Measurements from ENCODE around the gene SLC1A2.

The SLC1A2 gene

GRCh38 chr11:35267504-35267903 lies 151.9 kb downstream of the SLC1A2 start:
- Histone ChIP-seq H3K4me3 (ENCODE audit: insufficient read depth, low read length, poor library complexity, severe bottlenecking) (no peak overlapping the region), H3K4me2 (ENCODE audit: low read depth, low read length, poor library complexity, severe bottlenecking) (no peak overlapping the region), H2AFZ (ENCODE audit: low read depth, low read length, severe bottlenecking) (no peak overlapping the region), H3K36me3 (ENCODE audit: low read length) (no peaks in the 10 kb centered on the region), H3F3A (ENCODE audit: insufficient read depth) (no peaks in the 10 kb centered on the region), H3K27ac (ENCODE audit: low read depth, low read length) (no peak overlapping the region), H3K9ac (ENCODE audit: low read length) (no peak overlapping the region), H3K9me3 (ENCODE audit: insufficient read depth, low read length) (no peaks in the 10 kb centered on the region), H3K27me3 (ENCODE audit: low read length) (no peaks in the 10 kb centered on the region), H4K20me1 (ENCODE audit: low read depth, low read length) (no peaks in the 10 kb centered on the region), H3K79me2 (ENCODE audit: insufficient read depth, low read length) (no peaks in the 10 kb centered on the region), H3K9me2 (replicated peaks; ENCODE audit: insufficient read depth, low read length) (no peaks in the 10 kb centered on the region)
- TF ChIP-seq, protein P1, sequence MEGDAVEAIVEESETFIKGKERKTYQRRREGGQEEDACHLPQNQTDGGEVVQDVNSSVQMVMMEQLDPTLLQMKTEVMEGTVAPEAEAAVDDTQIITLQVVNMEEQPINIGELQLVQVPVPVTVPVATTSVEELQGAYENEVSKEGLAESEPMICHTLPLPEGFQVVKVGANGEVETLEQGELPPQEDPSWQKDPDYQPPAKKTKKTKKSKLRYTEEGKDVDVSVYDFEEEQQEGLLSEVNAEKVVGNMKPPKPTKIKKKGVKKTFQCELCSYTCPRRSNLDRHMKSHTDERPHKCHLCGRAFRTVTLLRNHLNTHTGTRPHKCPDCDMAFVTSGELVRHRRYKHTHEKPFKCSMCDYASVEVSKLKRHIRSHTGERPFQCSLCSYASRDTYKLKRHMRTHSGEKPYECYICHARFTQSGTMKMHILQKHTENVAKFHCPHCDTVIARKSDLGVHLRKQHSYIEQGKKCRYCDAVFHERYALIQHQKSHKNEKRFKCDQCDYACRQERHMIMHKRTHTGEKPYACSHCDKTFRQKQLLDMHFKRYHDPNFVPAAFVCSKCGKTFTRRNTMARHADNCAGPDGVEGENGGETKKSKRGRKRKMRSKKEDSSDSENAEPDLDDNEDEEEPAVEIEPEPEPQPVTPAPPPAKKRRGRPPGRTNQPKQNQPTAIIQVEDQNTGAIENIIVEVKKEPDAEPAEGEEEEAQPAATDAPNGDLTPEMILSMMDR (IDR thresholded peaks at IDR 0.05; ENCODE audit: insufficient read depth, low read length, poor library complexity, severe bottlenecking): no peak
- TF ChIP-seq EZH2phosphoT487 (conservative IDR thresholded peaks at IDR 0.05; ENCODE audit: low read length): no peak

DNA sequence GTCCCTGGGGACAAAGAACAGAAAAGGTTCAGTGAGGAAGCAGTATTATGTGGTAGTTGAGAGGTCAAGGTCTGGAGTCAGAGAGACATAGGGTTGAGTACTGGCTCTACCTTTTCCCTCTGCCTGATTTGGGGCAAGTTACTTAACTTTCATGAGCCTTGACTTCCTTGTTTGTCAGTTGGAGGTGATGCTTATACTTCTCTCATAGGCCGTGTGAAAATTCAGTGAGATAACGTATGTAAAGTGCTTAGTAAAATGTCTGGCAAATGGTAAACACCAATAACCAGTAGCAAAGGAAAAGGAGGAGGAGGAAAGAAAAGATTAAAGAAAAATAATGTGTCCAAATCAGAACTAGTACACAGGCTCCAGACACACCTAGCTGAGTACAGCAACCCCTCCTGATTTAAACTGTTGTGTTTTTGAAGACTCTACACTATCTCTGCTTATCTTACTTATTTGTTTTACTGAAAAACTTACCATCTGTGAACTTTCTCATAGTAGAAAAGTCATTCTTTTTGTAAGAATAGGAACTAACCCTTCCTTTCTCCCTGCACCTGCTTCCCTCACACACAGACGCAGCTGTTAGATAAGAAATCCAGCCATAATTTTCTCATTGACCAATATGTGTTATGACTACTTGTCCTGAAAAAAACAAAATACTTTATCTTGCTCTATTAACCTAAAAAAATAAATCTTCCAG lies 153.5 kb downstream of the SLC1A2 start:
- no peaks in the 10 kb centered on the region for H3K79me2 ChIP-seq (ENCODE audit: insufficient read depth, low read length)
- H3K27ac ChIP-seq (ENCODE audit: low read depth, low read length): no peak overlapping the region
- H3K4me2 ChIP-seq (ENCODE audit: low read depth, low read length, poor library complexity, severe bottlenecking): no peak overlapping the region
- H4K20me1 ChIP-seq (ENCODE audit: low read depth, low read length): no peaks in the 10 kb centered on the region
- TF ChIP-seq, protein P1 (IDR thresholded peaks at IDR 0.05; ENCODE audit: insufficient read depth, low read length, poor library complexity, severe bottlenecking): no peak
- no peak for TF ChIP-seq EZH2phosphoT487 (conservative IDR thresholded peaks at IDR 0.05; ENCODE audit: low read length)
- H3K9me2 ChIP-seq (replicated peaks; ENCODE audit: insufficient read depth, low read length): no peaks in the 10 kb centered on the region
- no peaks in the 10 kb centered on the region for H3F3A ChIP-seq (ENCODE audit: insufficient read depth)
- no peaks in the 10 kb centered on the region for H3K9me3 ChIP-seq (ENCODE audit: insufficient read depth, low read length)
- H3K9ac ChIP-seq (ENCODE audit: low read length): no peak overlapping the region
- no peak overlapping the region for H3K4me3 ChIP-seq (ENCODE audit: insufficient read depth, low read length, poor library complexity, severe bottlenecking)
- no peak overlapping the region for H2AFZ ChIP-seq (ENCODE audit: low read depth, low read length, severe bottlenecking)
- no peaks in the 10 kb centered on the region for H3K27me3 ChIP-seq (ENCODE audit: low read length)
- H3K36me3 ChIP-seq (ENCODE audit: low read length): no peaks in the 10 kb centered on the region

DNA sequence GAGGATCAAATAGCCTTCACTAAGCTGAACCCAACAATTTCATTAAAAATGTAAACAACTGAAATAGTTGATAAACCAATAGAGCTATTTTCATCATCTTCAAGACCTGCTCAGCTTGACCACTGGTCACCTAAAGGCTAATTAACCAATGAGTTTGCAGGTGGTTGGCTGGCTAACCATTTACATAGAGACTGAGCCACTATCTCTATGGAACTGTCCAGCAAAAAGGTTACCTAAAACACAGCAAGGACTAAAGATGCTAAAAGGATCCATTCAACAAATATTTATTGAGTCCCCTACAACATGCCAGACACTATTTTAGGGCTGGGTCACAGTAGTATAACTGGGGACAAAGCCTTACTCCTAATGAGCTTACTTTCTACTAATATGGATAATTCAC lies 156.6 kb downstream of the SLC1A2 start:
- no peaks in the 10 kb centered on the region for H3K79me2 ChIP-seq (ENCODE audit: insufficient read depth, low read length)
- no peaks in the 10 kb centered on the region for H3K9me2 ChIP-seq (replicated peaks; ENCODE audit: insufficient read depth, low read length)
- no peak overlapping the region for H3K4me2 ChIP-seq (ENCODE audit: low read depth, low read length, poor library complexity, severe bottlenecking)
- no peak overlapping the region for H3K4me3 ChIP-seq (ENCODE audit: insufficient read depth, low read length, poor library complexity, severe bottlenecking)
- TF ChIP-seq, protein P1 (IDR thresholded peaks at IDR 0.05; ENCODE audit: insufficient read depth, low read length, poor library complexity, severe bottlenecking): no peak
- no peak for TF ChIP-seq EZH2phosphoT487 (conservative IDR thresholded peaks at IDR 0.05; ENCODE audit: low read length)
- no peak overlapping the region for H3K9ac ChIP-seq (ENCODE audit: low read length)
- H3K36me3 ChIP-seq (ENCODE audit: low read length): no peaks in the 10 kb centered on the region
- H4K20me1 ChIP-seq (ENCODE audit: low read depth, low read length): no peaks in the 10 kb centered on the region
- no peaks in the 10 kb centered on the region for H3F3A ChIP-seq (ENCODE audit: insufficient read depth)
- no peaks in the 10 kb centered on the region for H3K9me3 ChIP-seq (ENCODE audit: insufficient read depth, low read length)
- H3K27me3 ChIP-seq (ENCODE audit: low read length): no peaks in the 10 kb centered on the region
- H3K27ac ChIP-seq (ENCODE audit: low read depth, low read length): no peak overlapping the region
- no peak overlapping the region for H2AFZ ChIP-seq (ENCODE audit: low read depth, low read length, severe bottlenecking)
